B cell (primary cell): ENCODE results near the gene SOD3. TPM values are rescaled to one million over a fixed set of nuclear protein-coding genes. Genes with fewer than 3 reads are reported as not detected.

Source experiments
- ATAC-seq: fragments of 200-7000 bp; cut with Tn5 transposase; one replicate; pipeline ENCODE4 v1.10.0; 2021; ENCODE audit warnings: low read depth, mild to moderate bottlenecking, moderate number of reproducible peaks, moderate library complexity
- CTCF ChIA-PET: fragments of 350-600 bp; sonication (Branson Sonifier 250); formaldehyde crosslinking; loops from one replicate; lab custom pipeline; 2021; ENCODE audit warnings: antibody characterized with exemption, inconsistent platforms; lab: Charles Lee
- POLR2A ChIA-PET: fragments of 350-600 bp; sonication (Branson Sonifier 250); formaldehyde crosslinking; loops from one replicate; lab custom pipeline; 2021; ENCODE audit warnings: antibody characterized with exemption; lab: Charles Lee
- DNase-seq: peaks from one replicate; pipeline ENCODE4 v3.0.0; 2013
- H2AFZ ChIP-seq: 2 replicates; pipeline ENCODE4 v1.6.1; 2012; ENCODE audit warnings: mild to moderate bottlenecking, low read depth, low read length; ENCODE audit not compliant: insufficient read depth, poor library complexity, severe bottlenecking
- H3K27ac ChIP-seq, 2 donors: 1 replicate in 1 of 2; 2 replicates in 1 of 2; pipeline ENCODE4 v1.5.1; 2012 to 2013; ENCODE audit warnings: low read length in 2 of 2, mild to moderate bottlenecking in 2 of 2, moderate library complexity in 1 of 2
- H3K27me3 ChIP-seq, 4 experiments: fragments of 200-600 bp in 1 of 4; sonication (generic) in 1 of 4; replicated peaks in 1 of 4; 1 replicate in 2 of 4; 2 replicates in 2 of 4; pipeline versions ENCODE4 v1.6.1 to v1.7.0; 2013 to 2016; ENCODE audit warnings: low read length in 3 of 4, mild to moderate bottlenecking in 2 of 4, mixed read lengths in 1 of 4, moderate library complexity in 1 of 4; ENCODE audit not compliant: insufficient read depth in 4 of 4, control insufficient read depth in 3 of 4; ENCODE audit errors: control extremely low read depth in 1 of 4
- H3K36me3 ChIP-seq, 2 experiments: replicated peaks in 1 of 2; 1 replicate in 1 of 2; 2 replicates in 1 of 2; pipeline versions ENCODE4 v1.6.1 to v1.7.1; 2013; ENCODE audit warnings: low read length in 1 of 2; ENCODE audit not compliant: insufficient read depth in 2 of 2, control insufficient read depth in 1 of 2; ENCODE audit errors: control extremely low read depth in 1 of 2, extremely low read depth in 1 of 2
- H3K4me1 ChIP-seq, 2 donors: fragments of 200-600 bp in 1 of 2; sonication (generic) in 1 of 2; 1 replicate in 1 of 2; 2 replicates in 1 of 2; pipeline versions ENCODE4 v1.5.1 to v1.6.1; 2013 to 2017; ENCODE audit warnings: low read length in 2 of 2; ENCODE audit not compliant: control insufficient read depth in 2 of 2, insufficient read depth in 2 of 2
- H3K4me2 ChIP-seq: replicated peaks from 2 replicates; pipeline ENCODE3; 2012; ENCODE audit warnings: mild to moderate bottlenecking, low read depth, low read length; ENCODE audit not compliant: poor library complexity, severe bottlenecking
- H3K4me3 ChIP-seq, 5 experiments: fragments of 200-600 bp in 1 of 5; sonication (generic) in 1 of 5; 1 replicate in 3 of 5; 2 replicates in 2 of 5; pipeline versions ENCODE4 v1.5.1 to v1.7.0; 2011 to 2016; ENCODE audit warnings: low read length in 4 of 5, mild to moderate bottlenecking in 4 of 5, low read depth in 2 of 5, control low read depth in 1 of 5, moderate library complexity in 1 of 5; ENCODE audit not compliant: insufficient read depth in 1 of 5; ENCODE audit errors: control extremely low read depth in 1 of 5, extremely low read depth in 1 of 5
- H3K79me2 ChIP-seq: fragments of 200-600 bp; sonication (generic); one replicate; pipeline ENCODE4 v1.6.0; 2016; ENCODE audit warnings: low read length; ENCODE audit not compliant: control insufficient read depth, insufficient read depth
- H3K9ac ChIP-seq: fragments of 200-600 bp; sonication (generic); 2 replicates; pipeline ENCODE4 v1.6.1; 2017; ENCODE audit warnings: mild to moderate bottlenecking, low read length, moderate library complexity
- H3K9me3 ChIP-seq, 3 donors: one replicate each; pipeline versions ENCODE4 v1.6.1 to v1.7.1; 2013; ENCODE audit warnings: low read length in 2 of 3; ENCODE audit not compliant: control insufficient read depth in 2 of 3, insufficient read depth in 1 of 3; ENCODE audit errors: control extremely low read depth in 1 of 3
- H4K20me1 ChIP-seq: 2 replicates; pipeline ENCODE4 v1.6.0; 2012; ENCODE audit warnings: mild to moderate bottlenecking, low read length; ENCODE audit not compliant: insufficient read depth, control insufficient read depth, poor library complexity, severe bottlenecking
- H3K27ac Mint-ChIP-seq: one replicate; pipeline ENCODE4 v1.8.0; 2021; ENCODE audit warnings: mixed read lengths
- H3K27me3 Mint-ChIP-seq: one replicate; pipeline ENCODE4 v1.8.0; 2021; ENCODE audit warnings: mixed read lengths
- H3K4me1 Mint-ChIP-seq: one replicate; pipeline ENCODE4 v1.8.0; 2021; ENCODE audit warnings: mixed read lengths
- H3K4me3 Mint-ChIP-seq: one replicate; pipeline ENCODE4 v1.8.0; 2021; ENCODE audit warnings: mixed read lengths
- H3K9me3 Mint-ChIP-seq: one replicate; pipeline ENCODE4 v1.8.0; 2022; ENCODE audit warnings: mixed read lengths; ENCODE audit not compliant: insufficient read depth
- CTCF ChIP-seq: fragments of 200-600 bp; IDR thresholded peaks from one replicate; pipeline ENCODE4 v1.8.0; 2022; ENCODE audit warnings: antibody characterized with exemption, mild to moderate bottlenecking
- EZH2 ChIP-seq: IDR thresholded peaks from 2 replicates; pipeline ENCODE4 v1.6.1; 2012; ENCODE audit warnings: borderline replicate concordance, low read depth, mild to moderate bottlenecking, moderate library complexity, low read length; ENCODE audit not compliant: insufficient read depth, poor library complexity, severe bottlenecking
- WGBS: methylation state at CpG from one replicate; pipeline ENCODE4 v1.1.5; 2013; ENCODE audit warnings: missing lambda C conversion rate; ENCODE audit not compliant: insufficient coverage; 5-methylcytosine and 5-hydroxymethylcytosine counted together
- intact Hi-C: fragments of 100-400 bp; cut with micrococcal nuclease; formaldehyde crosslinking; loops from one replicate; pipeline ENCODE4 v1.10.0; 2022
- polyA plus RNA-seq: library from polyadenylated mRNA; depleted of rRNA; stranded (reverse); fragments of >200 nt; gene quantifications from 2 replicates; pipeline ENCODE4 v1.2.3, GENCODE V29; 2012
- total RNA-seq, 2 donors: library from RNA; stranded (reverse); fragments of 120-200 nt in 1 of 2; gene quantifications; 1 replicate in 1 of 2; 2 replicates in 1 of 2; pipeline versions ENCODE4 v1.2.3 to v1.2.4, GENCODE V29; 2013 to 2022

Gene SOD3
- total and polyA plus RNA-seq, 2 donors (not counting 1 experiment from before 2014, with no cell fraction given) = not detected

GRCh38 chr4:24775750-24776149 is 19.6 kb upstream of the SOD3 start:
- H3K4me2 ChIP-seq = no peak overlapping the region
- ATAC-seq (no peak), DNase-seq (no peak)
- no peak overlapping the region for H2AFZ ChIP-seq
- H3K36me3 ChIP-seq = no peaks in the 10 kb centered on the region
- H3K27ac ChIP-seq = no peak overlapping the region
- H3K4me1 ChIP-seq = no peaks in the 10 kb centered on the region
- no peaks in the 10 kb centered on the region for H4K20me1 ChIP-seq
- no peak for TF ChIP-seq EZH2
- TF ChIP-seq CTCF = no peak
- Mint-ChIP-seq H3K4me1 (no peaks in the 10 kb centered on the region), H3K9me3 (no peaks in the 10 kb centered on the region), H3K4me3 (no peak overlapping the region), H3K27ac (no peak overlapping the region), H3K27me3 (no peaks in the 10 kb centered on the region)
- H3K79me2 ChIP-seq = no peaks in the 10 kb centered on the region
- 86% methylated on average over 1 of the region's 3 CpGs for WGBS
- H3K4me3 ChIP-seq = no peak overlapping the region
- CTCF ChIA-PET = no interaction called here
- no peaks in the 10 kb centered on the region for H3K9me3 ChIP-seq
- POLR2A ChIA-PET = no interaction called here
- no peaks in the 10 kb centered on the region for H3K27me3 ChIP-seq
- no peak overlapping the region for H3K9ac ChIP-seq
- intact Hi-C loops = no loop called here

- H3K27ac Mint-ChIP-seq = no peak overlapping the region
- no peaks in the 10 kb centered on the region for H4K20me1 ChIP-seq
- H3K4me2 ChIP-seq = no peak overlapping the region
- no peaks in the 10 kb centered on the region for H3K79me2 ChIP-seq
- no peaks in the 10 kb centered on the region for H3K4me1 ChIP-seq
- ChIA-PET POLR2A (no interaction called here), CTCF (no interaction called here)
- H3K9me3 ChIP-seq = no peaks in the 10 kb centered on the region
- no peaks in the 10 kb centered on the region for H3K36me3 ChIP-seq
- H2AFZ ChIP-seq = no peak overlapping the region
- no peak for TF ChIP-seq EZH2
- no peak for TF ChIP-seq CTCF
- H3K9ac ChIP-seq = no peak overlapping the region
- H3K27me3 Mint-ChIP-seq = no peaks in the 10 kb centered on the region
- intact Hi-C loops = no loop called here
- no peak for DNase-seq
- no peaks in the 10 kb centered on the region for H3K9me3 Mint-ChIP-seq
- no peak overlapping the region for H3K27ac ChIP-seq
- H3K4me3 ChIP-seq = no peak overlapping the region
- no peak overlapping the region for H3K4me3 Mint-ChIP-seq
- H3K27me3 ChIP-seq = no peaks in the 10 kb centered on the region
- H3K4me1 Mint-ChIP-seq = no peaks in the 10 kb centered on the region
- no peak for ATAC-seq
- WGBS = 76% methylated on average over 4 of the region's 11 CpGs
These were observed 17.6 kb upstream of the SOD3 start for GRCh38 chr4:24777536-24778463.
